Measurements from ENCODE around the gene SLC12A5.
"Not testable (repeated sequence)": the region's sequence is repeated elsewhere in the genome, so short reads cannot be mapped to it uniquely, and the experiment has no call there.

SLC12A5 gene

DNA sequence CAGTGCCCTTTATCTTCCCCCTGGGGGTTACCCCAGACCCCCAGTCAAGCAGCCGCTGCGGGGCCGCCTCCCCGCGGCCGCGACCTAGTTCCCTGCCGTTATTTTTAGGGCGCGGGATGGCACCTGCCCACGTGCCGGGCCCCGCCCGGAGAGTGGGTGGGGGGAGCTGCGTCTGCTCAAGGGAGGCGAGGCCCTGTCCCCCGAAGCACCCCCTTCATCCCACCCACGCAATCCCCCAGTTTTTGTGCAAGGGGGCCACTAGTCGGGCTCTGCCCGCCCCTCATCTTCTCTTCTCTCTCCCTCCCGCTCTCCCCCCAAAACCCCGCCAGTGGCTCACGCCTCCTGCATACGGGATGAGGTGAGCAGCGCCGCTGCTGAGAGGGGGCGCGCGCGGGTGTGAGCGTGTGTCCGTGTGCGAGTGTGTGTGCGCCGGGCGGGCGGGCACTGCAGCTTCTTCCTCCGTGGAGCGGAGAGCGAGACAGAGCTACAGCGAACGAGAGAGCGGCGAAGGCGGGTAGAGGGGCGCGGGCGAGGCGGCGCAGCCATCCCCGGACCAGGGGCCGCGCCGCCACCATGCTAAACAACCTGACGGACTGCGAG, at the start of gene SLC12A5:
TSS of gene SLC12A5 (plus strand) at position 444 of the 600 bp plus-strand sequence. CDS start at position 574, 130 bp downstream.
- CTCF ChIA-PET = interaction anchor here (0.6 to 1.4 kb wide), 5 partner anchors 15 to 383 kb away, joined by 3 to 8 read pairs (median 4); no protein-coding TSS in a partner anchor

DNA sequence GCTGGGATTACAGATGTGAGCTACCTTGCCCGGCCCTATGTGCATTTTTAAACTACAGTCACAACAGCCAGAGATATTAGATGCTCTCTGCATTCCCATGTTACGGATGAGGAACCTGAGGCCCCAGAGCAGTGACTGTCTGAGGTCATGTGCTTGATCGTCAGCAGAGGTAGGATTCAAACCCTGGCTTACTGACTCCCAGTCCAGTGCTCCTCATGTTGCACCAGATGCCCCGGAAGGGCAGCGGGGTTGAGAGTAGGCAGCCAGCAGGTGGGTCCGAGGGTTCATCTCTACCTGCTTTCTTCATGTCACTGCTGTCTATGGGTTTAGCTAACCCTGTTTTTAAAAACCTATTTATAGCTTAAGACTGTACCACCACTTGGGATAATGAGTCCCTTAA, 47.8 kb upstream of the SLC12A5 start:
- DNase-seq (ENCODE audit: low spot score) = no peak
- POLR2A ChIA-PET (ENCODE audit: low non-redundant PET) = interaction anchor here (1.1 kb wide), 1 partner anchor 9 kb away, joined by 4 read pairs; the partner anchor contains the start of gene ZNF335
- no peak overlapping the region for H3K27ac ChIP-seq
- CTCF ChIA-PET = interaction anchor here (0.6 to 1.0 kb wide), 5 partner anchors 9 to 1227 kb away, joined by 3 to 6 read pairs (median 4); no protein-coding TSS in a partner anchor
- TF ChIP-seq, protein P1, sequence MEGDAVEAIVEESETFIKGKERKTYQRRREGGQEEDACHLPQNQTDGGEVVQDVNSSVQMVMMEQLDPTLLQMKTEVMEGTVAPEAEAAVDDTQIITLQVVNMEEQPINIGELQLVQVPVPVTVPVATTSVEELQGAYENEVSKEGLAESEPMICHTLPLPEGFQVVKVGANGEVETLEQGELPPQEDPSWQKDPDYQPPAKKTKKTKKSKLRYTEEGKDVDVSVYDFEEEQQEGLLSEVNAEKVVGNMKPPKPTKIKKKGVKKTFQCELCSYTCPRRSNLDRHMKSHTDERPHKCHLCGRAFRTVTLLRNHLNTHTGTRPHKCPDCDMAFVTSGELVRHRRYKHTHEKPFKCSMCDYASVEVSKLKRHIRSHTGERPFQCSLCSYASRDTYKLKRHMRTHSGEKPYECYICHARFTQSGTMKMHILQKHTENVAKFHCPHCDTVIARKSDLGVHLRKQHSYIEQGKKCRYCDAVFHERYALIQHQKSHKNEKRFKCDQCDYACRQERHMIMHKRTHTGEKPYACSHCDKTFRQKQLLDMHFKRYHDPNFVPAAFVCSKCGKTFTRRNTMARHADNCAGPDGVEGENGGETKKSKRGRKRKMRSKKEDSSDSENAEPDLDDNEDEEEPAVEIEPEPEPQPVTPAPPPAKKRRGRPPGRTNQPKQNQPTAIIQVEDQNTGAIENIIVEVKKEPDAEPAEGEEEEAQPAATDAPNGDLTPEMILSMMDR (conservative IDR thresholded peaks at IDR 0.05; ENCODE audit: low read depth) = no peak

More for the DNA sequence above, at the start of gene SLC12A5:
- no peak within 1 kb of the TSS for H3K27ac ChIP-seq
- TF ChIP-seq, protein P1 (conservative IDR thresholded peaks at IDR 0.05; ENCODE audit: low read depth) = no peak
- no peak for DNase-seq (ENCODE audit: low spot score)
- POLR2A ChIA-PET (ENCODE audit: low non-redundant PET) = no interaction called here

DNA sequence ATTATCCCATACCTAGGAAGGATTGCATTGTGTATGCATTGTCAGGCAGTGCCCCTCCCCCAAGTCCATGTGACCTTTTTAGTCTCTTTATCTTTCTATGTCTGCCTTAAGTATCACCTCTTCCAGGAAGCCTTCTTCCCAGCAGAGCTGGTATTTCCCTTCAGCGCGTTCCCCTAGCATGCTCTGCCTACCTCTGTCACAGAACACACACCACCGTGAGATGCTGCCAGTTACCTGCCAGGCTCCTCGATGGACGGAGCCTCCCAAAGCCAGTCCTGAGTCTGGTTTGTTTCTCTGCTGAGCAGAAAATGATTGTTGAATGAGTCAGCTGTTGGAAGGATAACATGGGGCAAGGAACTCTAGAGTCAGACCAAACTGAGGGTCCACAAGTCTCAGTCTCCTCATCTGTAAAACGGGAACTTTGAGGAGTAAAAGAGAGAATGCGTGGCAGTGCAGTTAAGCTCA, 45.7 kb upstream of the SLC12A5 start:
- CTCF ChIA-PET = interaction anchor here (0.8 to 1.7 kb wide), 4 partner anchors 26 to 395 kb away, joined by 3 to 13 read pairs (median 4); partner anchors contain the start of gene MMP9
- no peak for DNase-seq (ENCODE audit: low spot score)
- TF ChIP-seq, protein P1 (conservative IDR thresholded peaks at IDR 0.05; ENCODE audit: low read depth) = no peak
- POLR2A ChIA-PET (ENCODE audit: low non-redundant PET) = no interaction called here
- H3K27ac ChIP-seq = no peak overlapping the region

DNA sequence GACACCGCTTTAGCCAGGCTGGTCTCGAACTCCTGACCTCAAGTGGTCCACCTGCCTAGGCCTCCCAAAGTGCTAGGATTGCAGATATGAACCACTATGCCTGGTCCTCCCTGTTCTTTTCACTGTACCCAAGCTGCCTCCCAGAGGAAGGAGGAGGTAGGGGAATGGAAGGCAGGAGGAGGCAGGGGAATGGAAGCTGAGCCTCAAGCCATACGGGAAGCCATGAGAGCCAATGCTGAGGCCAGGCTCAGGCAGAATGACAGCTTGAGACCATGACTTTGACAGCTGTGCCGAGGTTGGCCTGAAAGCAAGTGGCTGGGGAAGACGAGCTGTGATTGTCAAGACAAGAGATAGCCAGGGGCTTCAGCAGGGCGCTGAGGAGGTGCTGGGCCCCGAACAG, 43.4 kb upstream of the SLC12A5 start:
- ChIA-PET POLR2A (ENCODE audit: low non-redundant PET) (no interaction called here), CTCF (interaction anchor here (0.8 to 4.9 kb wide), 5 partner anchors 12 to 110 kb away, joined by 4 to 82 read pairs (median 5); partner anchors contain the start of gene ZNF335)
- no peak for DNase-seq (ENCODE audit: low spot score)
- H3K27ac ChIP-seq = no peak overlapping the region
- TF ChIP-seq, protein P1 (conservative IDR thresholded peaks at IDR 0.05; ENCODE audit: low read depth) = no peak

DNA sequence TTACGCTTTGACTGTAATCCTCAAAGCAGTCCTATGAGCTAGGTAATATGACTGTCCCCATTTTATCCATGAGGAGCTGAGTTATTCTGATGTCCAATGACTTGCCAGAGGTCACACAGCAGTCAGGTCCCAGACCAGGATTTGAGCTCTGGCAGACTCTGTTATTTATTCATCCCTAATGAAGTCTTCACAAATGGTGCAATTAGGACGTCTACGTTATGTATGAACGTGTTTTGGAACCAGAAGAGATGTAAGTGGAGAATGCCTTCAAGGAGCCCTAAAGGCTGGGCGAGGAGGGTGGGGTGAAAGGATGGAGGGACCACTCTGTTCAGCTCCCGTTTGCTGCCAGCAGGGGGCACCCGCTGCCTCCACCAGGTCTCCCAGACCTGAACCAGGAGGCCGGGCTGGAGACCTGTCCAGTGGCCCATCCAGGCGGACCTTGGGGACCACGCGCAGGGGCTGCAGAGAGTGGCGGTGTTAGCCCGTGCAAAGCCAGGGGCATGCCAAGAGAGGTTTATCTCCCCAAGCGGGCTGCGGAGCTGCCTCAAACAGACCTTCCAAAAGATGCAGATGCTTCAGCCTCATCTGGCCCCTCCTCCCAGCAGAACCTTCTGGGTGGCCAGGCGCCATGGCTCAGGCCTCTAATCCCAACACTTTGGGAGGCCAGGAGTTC, 41.8 kb upstream of the SLC12A5 start:
- H3K27ac ChIP-seq = no peak overlapping the region
- POLR2A ChIA-PET (ENCODE audit: low non-redundant PET) = no interaction called here
- peak; percentile 88 for DNase-seq (ENCODE audit: low spot score)
- TF ChIP-seq, protein P1 (conservative IDR thresholded peaks at IDR 0.05; ENCODE audit: low read depth) = peak; percentile 95
- CTCF ChIA-PET = interaction anchor here (0.5 to 4.9 kb wide), 40 partner anchors 8 to 1184 kb away, joined by 3 to 82 read pairs (median 4); partner anchors contain the start of genes ELMO2 and ZNF335

DNA sequence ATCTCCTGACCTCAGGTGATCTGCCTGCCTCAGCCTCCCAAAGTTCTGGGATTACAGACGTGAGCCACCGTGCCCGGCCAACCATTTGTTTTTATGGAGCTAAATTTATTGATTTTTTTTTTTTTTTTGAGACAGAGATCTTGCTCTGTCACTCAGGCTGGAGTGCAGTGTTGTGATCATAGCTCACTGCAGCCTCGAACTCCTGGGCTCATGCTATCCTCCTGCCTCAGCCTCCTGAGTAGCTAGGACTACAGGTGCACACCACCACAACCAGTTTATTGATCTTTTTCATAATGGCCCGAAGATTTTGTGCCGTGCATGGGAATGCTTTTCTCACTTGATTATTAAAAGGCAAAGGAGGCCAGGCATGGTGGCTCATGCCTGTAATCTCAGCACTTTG, 40.2 kb upstream of the SLC12A5 start:
- POLR2A ChIA-PET (ENCODE audit: low non-redundant PET); H3K27ac ChIP-seq; DNase-seq (ENCODE audit: low spot score): not testable (repeated sequence)
- CTCF ChIA-PET = interaction anchor here (0.7 to 4.9 kb wide), 3 partner anchors 15 to 667 kb away, joined by 3 to 82 read pairs (median 4); no protein-coding TSS in a partner anchor

Data from RWPE1 (cell line).